Activated B cell treated with CpG ODN at 0.5 μM for 24 hours (primary cell): ENCODE results near the gene ANKRD13B. TPM values are rescaled to one million over a fixed set of nuclear protein-coding genes. Genes with fewer than 3 reads are reported as not detected.
A peak's percentile ranks its signal among the peaks of the same experiment; 100 is the strongest.

ENCODE experiments used
- ATAC-seq: fragments of 200-7000 bp; cut with Tn5 transposase; one replicate; pipeline ENCODE4 v1.10.0; 2021; ENCODE audit warnings: low read depth, mild to moderate bottlenecking, moderate library complexity
- CTCF ChIA-PET: fragments of 350-600 bp; sonication (Branson Sonifier 250); formaldehyde crosslinking; loops from one replicate; lab custom pipeline; 2021; ENCODE audit warnings: antibody characterized with exemption; lab: Charles Lee
- POLR2A ChIA-PET: fragments of 350-600 bp; sonication (Branson Sonifier 250); formaldehyde crosslinking; loops from one replicate; lab custom pipeline; 2021; ENCODE audit warnings: antibody characterized with exemption; lab: Charles Lee
- DNase-seq: peaks from one replicate; pipeline ENCODE4 v3.0.0; 2022
- H3K27ac Mint-ChIP-seq: one replicate; pipeline ENCODE4 v1.8.0; 2020; ENCODE audit warnings: mixed read lengths
- H3K27me3 Mint-ChIP-seq: one replicate; pipeline ENCODE4 v1.8.0; 2021; ENCODE audit warnings: mixed read lengths
- H3K36me3 Mint-ChIP-seq: one replicate; pipeline ENCODE4 v1.8.0; 2021; ENCODE audit warnings: low read depth, mixed read lengths
- H3K4me1 Mint-ChIP-seq: one replicate; pipeline ENCODE4 v1.8.0; 2021; ENCODE audit warnings: mixed read lengths
- H3K4me3 Mint-ChIP-seq: one replicate; pipeline ENCODE4 v1.8.0; 2020; ENCODE audit warnings: mild to moderate bottlenecking, mixed read lengths
- H3K9me3 Mint-ChIP-seq: one replicate; pipeline ENCODE4 v1.8.0; 2020; ENCODE audit warnings: mixed read lengths
- intact Hi-C: fragments of 100-400 bp; cut with micrococcal nuclease; formaldehyde crosslinking; loops from one replicate; pipeline ENCODE4 v1.15.1; 2024
- total RNA-seq: library from RNA; stranded (reverse); gene quantifications from 2 replicates; pipeline ENCODE4 v1.2.3, GENCODE V29; 2022
- TF ChIP-seq, protein P1 (sequence below): fragments of 200-600 bp; IDR thresholded peaks from one replicate; pipeline ENCODE4 v1.8.0; 2022; ENCODE audit warnings: antibody characterized with exemption, mild to moderate bottlenecking

The ANKRD13B gene
- total RNA-seq, 1 donor from 2014 or later, result 3.5 TPM

DNA sequence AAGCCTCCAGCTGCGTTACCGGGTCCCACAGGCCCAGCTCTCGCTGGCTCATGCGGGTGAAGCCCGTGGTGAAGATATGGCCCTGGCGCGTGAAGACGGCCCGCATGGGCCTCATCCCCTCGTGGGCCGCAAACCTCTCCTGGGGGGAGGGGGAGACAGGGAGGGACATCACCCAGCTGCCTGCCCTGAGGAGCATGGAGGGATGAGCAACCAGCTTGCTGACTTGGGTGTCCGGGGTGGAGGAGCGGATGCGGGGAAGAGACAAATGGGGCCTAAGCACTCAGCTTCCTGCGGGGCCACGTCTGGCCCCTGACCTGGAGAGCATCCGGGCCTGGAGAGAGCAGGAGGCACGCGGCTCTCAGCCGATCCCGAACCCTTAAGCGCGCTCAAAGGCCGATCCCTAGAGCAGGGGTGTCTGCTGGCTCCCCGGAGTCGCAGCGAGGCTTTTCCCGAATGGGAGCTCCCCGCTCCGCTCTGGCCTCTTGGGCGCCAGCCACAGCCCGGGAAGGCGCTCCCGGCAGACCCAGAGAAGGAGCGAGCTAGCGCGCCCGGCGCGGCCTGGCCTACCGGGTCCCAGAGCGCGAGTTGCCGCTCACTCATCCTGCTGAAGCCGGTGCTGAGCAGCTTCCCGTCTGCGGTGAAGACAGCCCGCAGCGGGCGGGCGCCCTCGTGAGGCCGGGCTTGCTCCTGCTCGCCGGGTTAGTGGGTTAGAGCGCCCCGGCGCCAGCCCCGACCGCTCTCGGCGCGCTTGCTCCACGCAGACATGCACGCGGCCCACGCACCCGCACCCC, 24.7 kb downstream of the ANKRD13B start:
- peaks cover 3% of the 10 kb centered on the region for H3K27me3 Mint-ChIP-seq
- intact Hi-C loops, result loop anchor here (1.0 to 10.0 kb wide), 5 partner anchors 21 to 473 kb away; no protein-coding TSS in a partner anchor
- peak; percentile 40 for ATAC-seq

DNA sequence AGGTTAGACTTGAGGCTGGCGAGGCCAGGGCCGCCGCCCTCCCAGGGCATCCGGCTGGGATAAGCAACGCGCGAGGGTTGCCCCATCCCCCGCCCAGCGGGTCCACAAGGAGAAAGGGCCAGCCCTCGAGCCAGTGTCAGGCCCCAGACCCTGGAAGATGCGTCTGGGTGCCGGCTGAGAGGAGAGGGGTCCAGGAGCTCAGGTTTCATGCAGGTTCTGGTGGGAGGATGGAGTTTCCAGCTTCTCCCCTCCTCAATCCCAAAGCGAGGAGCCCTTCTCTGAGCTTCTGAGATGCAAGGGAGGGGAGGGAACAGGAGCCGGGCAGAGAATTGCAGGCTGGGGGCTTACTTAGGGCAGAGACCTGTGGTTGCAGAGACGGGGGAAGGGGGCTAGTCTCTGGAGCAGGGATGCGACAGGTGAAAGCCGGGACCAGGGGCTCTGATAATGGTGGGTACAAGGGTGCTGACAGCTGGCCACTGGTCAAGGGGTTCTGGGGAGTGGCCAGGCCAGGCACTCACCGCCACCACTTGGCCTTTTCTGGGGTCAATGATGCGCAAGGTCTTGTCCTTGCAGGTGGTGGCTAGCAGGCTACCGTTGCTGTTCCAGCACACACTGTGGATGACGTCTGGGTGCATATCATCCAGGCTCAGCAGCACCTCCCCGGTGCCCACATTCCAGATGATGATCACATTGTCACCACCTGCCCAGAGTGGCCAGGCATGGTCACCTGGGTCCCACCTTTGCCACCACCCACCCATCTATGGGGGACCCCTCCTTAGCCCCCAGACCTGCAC, 25.5 kb downstream of the ANKRD13B start:
- H3K9me3 Mint-ChIP-seq, result no peaks in the 10 kb centered on the region
- ChIA-PET POLR2A (interaction anchor here (0.6 to 3.2 kb wide), 16 partner anchors 8 to 469 kb away, joined by 3 to 18 read pairs (median 6); partner anchors contain the start of genes ABHD15, ANKRD13B, SSH2 and TP53I13), CTCF (interaction anchor here (0.9 to 4.2 kb wide), 16 partner anchors 21 to 475 kb away, joined by 3 to 57 read pairs (median 10); partner anchors contain the start of genes ANKRD13B and SSH2)
- DNase-seq, result no peak
- H3K27ac Mint-ChIP-seq, result no peak overlapping the region
- no peak for ATAC-seq
- peaks cover 3% of the 10 kb centered on the region for H3K27me3 Mint-ChIP-seq
- no peaks in the 10 kb centered on the region for H3K36me3 Mint-ChIP-seq
- TF ChIP-seq, protein P1, sequence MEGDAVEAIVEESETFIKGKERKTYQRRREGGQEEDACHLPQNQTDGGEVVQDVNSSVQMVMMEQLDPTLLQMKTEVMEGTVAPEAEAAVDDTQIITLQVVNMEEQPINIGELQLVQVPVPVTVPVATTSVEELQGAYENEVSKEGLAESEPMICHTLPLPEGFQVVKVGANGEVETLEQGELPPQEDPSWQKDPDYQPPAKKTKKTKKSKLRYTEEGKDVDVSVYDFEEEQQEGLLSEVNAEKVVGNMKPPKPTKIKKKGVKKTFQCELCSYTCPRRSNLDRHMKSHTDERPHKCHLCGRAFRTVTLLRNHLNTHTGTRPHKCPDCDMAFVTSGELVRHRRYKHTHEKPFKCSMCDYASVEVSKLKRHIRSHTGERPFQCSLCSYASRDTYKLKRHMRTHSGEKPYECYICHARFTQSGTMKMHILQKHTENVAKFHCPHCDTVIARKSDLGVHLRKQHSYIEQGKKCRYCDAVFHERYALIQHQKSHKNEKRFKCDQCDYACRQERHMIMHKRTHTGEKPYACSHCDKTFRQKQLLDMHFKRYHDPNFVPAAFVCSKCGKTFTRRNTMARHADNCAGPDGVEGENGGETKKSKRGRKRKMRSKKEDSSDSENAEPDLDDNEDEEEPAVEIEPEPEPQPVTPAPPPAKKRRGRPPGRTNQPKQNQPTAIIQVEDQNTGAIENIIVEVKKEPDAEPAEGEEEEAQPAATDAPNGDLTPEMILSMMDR, result no peak
- peaks cover 57% of the 10 kb centered on the region for H3K4me1 Mint-ChIP-seq
- H3K4me3 Mint-ChIP-seq, result peak overlapping the region; percentile 46
- intact Hi-C loops, result loop anchor here (1.0 to 10.0 kb wide), 2 partner anchors 38 to 474 kb away; no protein-coding TSS in a partner anchor

More for the DNA sequence above, 24.7 kb downstream of the ANKRD13B start:
- peaks cover 49% of the 10 kb centered on the region for H3K4me1 Mint-ChIP-seq
- H3K4me3 Mint-ChIP-seq, result peak overlapping the region; percentile 83
- peak overlapping the region; percentile 72 for H3K27ac Mint-ChIP-seq
- POLR2A ChIA-PET, result interaction anchor here (0.6 to 3.2 kb wide), 21 partner anchors 8 to 469 kb away, joined by 3 to 18 read pairs (median 5); partner anchors contain the start of genes ABHD15, ANKRD13B, SSH2 and TAOK1
- no peaks in the 10 kb centered on the region for H3K9me3 Mint-ChIP-seq
- TF ChIP-seq, protein P1, result peak; percentile 25
- no peaks in the 10 kb centered on the region for H3K36me3 Mint-ChIP-seq
- peak; percentile 80 for DNase-seq
- CTCF ChIA-PET, result interaction anchor here (0.6 to 4.2 kb wide), 28 partner anchors 9 to 476 kb away, joined by 3 to 57 read pairs (median 4); partner anchors contain the start of genes ANKRD13B and SSH2

DNA sequence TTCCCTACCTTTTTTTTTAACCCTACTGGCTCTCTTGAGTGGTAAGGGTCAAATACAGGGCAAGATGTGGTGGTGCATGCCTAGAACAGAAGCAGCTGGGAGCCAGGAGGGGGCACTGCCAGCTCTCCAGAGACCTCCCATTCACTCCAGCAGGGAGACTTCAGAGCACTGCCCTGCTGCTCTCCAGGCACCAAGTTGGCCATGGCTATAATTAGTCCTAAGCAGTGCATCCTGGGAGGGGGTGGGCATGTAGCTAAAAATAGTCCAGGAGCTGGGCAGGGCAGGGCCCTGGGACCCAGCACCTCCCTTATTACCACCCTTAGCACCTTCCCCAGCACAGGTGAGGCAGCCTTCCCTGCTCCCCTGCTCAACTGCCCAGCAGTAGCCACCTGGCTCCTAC, 26.3 kb downstream of the ANKRD13B start:
- H3K36me3 Mint-ChIP-seq, result no peaks in the 10 kb centered on the region
- ATAC-seq (no peak), DNase-seq (no peak)
- TF ChIP-seq, protein P1, result no peak
- POLR2A ChIA-PET, result interaction anchor here (3.2 kb wide), 1 partner anchor 27 kb away, joined by 16 read pairs; the partner anchor contains the start of gene ANKRD13B
- intact Hi-C loops, result loop anchor here (10.0 kb wide), 1 partner anchor 474 kb away; no protein-coding TSS in a partner anchor
- peaks cover 3% of the 10 kb centered on the region for H3K27me3 Mint-ChIP-seq
- CTCF ChIA-PET, result interaction anchor here (3.0 to 3.4 kb wide), 2 partner anchors 20 to 28 kb away, joined by 19 to 20 read pairs; no protein-coding TSS in a partner anchor
- H3K27ac Mint-ChIP-seq, result no peak overlapping the region
- no peaks in the 10 kb centered on the region for H3K9me3 Mint-ChIP-seq
- no peak overlapping the region for H3K4me3 Mint-ChIP-seq
- peaks cover 57% of the 10 kb centered on the region for H3K4me1 Mint-ChIP-seq

DNA sequence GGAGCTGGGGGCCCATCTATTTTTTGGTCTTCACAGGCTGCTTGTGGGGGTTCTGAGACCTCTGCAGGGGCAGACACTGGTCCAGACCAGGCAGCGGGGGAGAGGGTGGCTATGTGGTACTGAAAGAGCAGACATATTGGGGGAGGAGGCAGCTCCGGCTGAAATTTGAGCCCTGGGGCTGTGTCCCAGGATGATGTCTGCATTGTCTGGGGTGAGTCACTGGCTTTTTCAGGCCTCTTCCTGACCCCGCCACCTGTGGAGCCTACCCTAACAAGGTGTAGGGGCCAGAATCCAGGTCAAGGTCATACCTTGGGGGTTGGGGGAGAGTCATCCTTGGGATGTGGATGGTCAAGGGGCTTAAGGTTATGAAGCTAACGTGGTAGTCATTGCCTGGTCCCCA, 27.3 kb downstream of the ANKRD13B start:
- no peaks in the 10 kb centered on the region for H3K36me3 Mint-ChIP-seq
- intact Hi-C loops, result no loop called here
- H3K9me3 Mint-ChIP-seq, result no peaks in the 10 kb centered on the region
- ATAC-seq (no peak), DNase-seq (no peak)
- no peak overlapping the region for H3K4me3 Mint-ChIP-seq
- H3K4me1 Mint-ChIP-seq, result peaks cover 52% of the 10 kb centered on the region
- ChIA-PET POLR2A (no interaction called here), CTCF (no interaction called here)
- peaks cover 3% of the 10 kb centered on the region for H3K27me3 Mint-ChIP-seq
- H3K27ac Mint-ChIP-seq, result no peak overlapping the region
- TF ChIP-seq, protein P1, result no peak
